GM12873 (cell line): ENCODE data around the gene GAS1.

ENCODE experiments used
- TF ChIP-seq, protein P1 (sequence below): IDR thresholded peaks from 2 replicates; pipeline ENCODE4 v1.5.1; 2012; ENCODE audit warnings: low read depth, mild to moderate bottlenecking, moderate library complexity, low read length, control low read depth; ENCODE audit not compliant: insufficient read depth; ENCODE audit errors: missing control alignments

The GAS1 gene

DNA sequence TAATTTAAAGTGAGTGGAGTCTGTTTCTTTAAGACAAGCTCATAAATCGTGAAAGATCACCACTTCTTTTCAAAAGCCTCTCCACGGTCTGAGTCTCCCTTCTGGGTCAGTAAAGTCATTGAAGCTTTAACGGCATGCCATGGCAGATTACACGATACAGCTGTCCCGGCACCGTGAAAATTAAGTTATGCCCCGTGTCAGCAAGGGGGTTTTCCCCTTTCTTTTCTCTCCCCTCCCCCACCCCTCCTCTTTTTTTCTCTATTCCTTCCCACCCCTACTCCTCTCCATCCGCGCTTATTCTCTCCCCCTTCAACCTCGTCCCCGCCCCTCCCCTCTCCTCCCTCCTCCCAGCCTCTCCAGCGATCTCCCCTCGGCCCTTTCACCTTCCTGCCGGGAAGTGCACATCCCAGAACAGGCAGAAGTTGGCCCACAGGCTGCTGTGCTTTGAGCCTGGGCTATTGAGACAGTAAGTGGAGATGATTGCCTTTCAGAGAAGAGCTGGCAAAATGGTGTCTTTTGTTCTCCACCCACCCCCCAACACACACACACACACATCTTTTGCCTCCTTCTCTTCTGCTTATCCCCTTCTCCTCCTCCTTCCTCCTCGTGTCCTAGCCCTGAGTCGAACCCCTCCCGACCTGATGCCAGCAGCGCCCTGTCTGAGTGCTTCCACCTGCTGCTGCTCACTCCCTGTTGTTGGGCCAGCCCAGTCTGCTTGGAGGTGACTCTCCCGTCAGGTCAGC, 44.1 kb downstream of the GAS1 start:
- TF ChIP-seq, protein P1, sequence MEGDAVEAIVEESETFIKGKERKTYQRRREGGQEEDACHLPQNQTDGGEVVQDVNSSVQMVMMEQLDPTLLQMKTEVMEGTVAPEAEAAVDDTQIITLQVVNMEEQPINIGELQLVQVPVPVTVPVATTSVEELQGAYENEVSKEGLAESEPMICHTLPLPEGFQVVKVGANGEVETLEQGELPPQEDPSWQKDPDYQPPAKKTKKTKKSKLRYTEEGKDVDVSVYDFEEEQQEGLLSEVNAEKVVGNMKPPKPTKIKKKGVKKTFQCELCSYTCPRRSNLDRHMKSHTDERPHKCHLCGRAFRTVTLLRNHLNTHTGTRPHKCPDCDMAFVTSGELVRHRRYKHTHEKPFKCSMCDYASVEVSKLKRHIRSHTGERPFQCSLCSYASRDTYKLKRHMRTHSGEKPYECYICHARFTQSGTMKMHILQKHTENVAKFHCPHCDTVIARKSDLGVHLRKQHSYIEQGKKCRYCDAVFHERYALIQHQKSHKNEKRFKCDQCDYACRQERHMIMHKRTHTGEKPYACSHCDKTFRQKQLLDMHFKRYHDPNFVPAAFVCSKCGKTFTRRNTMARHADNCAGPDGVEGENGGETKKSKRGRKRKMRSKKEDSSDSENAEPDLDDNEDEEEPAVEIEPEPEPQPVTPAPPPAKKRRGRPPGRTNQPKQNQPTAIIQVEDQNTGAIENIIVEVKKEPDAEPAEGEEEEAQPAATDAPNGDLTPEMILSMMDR: no peak

DNA sequence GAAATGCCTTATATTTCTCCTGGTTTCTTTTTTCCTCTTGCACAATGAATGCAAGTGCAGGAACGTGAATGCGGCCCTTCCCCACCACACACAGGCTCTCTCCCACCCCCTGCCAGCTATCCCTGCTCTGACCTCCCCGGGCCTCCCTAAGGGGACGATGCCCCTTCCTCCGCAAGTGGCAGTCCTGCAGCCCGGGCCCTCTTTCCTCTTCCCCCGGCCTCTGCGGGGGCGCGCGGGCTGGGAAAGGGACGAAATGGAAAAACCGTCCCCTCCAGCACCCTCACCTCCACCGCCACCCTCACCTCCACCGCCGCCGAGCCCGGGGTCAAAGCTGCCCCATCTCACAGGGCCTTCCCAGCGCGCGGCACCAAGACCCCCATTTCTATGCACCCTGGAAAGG, 44.7 kb downstream of the GAS1 start:
- TF ChIP-seq, protein P1: no peak

DNA sequence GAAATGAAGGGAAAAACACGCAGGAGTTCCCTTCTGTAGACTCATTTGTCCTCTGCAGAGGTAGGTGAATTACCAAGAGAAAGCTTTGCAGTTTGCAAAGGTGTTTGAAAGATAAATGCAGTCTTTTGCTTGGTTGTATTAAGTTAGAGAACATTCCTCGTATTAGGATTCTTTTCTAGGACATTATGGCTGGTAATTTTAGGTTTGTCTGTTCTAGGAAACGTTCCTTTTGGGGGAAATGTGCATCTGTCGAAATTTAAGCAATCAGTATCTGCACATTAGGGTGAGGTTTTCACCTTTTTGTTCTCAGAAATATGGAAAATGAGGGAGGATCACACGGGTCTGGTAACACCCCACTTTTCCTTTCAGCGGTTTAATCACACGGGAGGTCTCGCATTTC, 45.1 kb downstream of the GAS1 start:
- TF ChIP-seq, protein P1: no peak

DNA sequence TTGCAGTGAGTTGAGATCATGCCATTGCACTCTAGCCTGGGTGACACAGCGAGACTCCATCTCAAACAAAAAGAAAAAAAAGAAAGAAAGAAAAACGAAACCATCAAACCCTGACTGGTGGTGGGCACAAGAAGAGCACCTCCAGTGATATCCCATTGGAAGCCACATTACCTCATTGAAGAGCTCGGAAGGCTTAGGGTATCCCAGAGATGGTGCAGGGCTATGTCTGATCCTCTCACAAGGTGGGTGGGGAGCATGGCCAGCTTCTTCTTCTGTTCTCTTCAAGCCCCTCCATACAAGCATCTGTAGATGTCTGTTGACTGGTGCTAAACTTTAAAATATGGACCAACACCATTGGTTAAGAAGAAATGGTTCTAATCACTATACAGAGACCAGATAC, 45.8 kb downstream of the GAS1 start:
- TF ChIP-seq, protein P1: no peak
